ENCODE data around the gene SHB.

GRCh38 chr9:37899041-37899440, 170.0 kb downstream of the SHB start:
- TF ChIP-seq POLR2AphosphoS5 (IDR thresholded peaks at IDR 0.05; ENCODE audit: low read depth, low read length) (no peak), TAF1 (IDR thresholded peaks at IDR 0.05; ENCODE audit: borderline replicate concordance, insufficient read depth, low read length) (no peak), REST (IDR thresholded peaks at IDR 0.05; ENCODE audit: insufficient read depth in 1 of 2, low read depth in 2 of 2, low read length in 2 of 2) (no peak)
